Dermis blood vessel endothelial cell (primary cell): ENCODE data around the gene SPIRE1. TPM values are rescaled to one million over a fixed set of nuclear protein-coding genes. Genes with fewer than 3 reads are reported as not detected.
"Not testable (repeated sequence)": the region's sequence is repeated elsewhere in the genome, so short reads cannot be mapped to it uniquely, and the experiment has no call there.

Source experiments
- DNase-seq: peaks from one replicate; pipeline ENCODE4 v3.0.0; 2010
- total RNA-seq: library from RNA; depleted of rRNA; stranded (reverse); fragments of >200 nt; gene quantifications from 2 replicates; pipeline ENCODE4 v1.2.3, GENCODE V29; 2014

The SPIRE1 gene
- total RNA-seq, 1 donor from 2014 or later, result 25.5 TPM

GRCh38 chr18:12551943-12552878 lies 105.7 kb downstream of the SPIRE1 start:
- peak; percentile 9 for DNase-seq

GRCh38 chr18:12551466-12551865 lies 106.4 kb downstream of the SPIRE1 start:
- DNase-seq, result not testable (repeated sequence)

GRCh38 chr18:12543697-12544096 lies 114.2 kb downstream of the SPIRE1 start:
- DNase-seq, result no peak

- DNase-seq, result no peak
Observed at GRCh38 chr18:12540751-12541150, 117.2 kb downstream of the SPIRE1 start.

- peak; percentile 16 for DNase-seq
Observed at GRCh38 chr18:12539158-12539557, 118.7 kb downstream of the SPIRE1 start.

- no peak for DNase-seq
Observed at GRCh38 chr18:12534820-12535219, 123.1 kb downstream of the SPIRE1 start.

- DNase-seq, result no peak
Observed at GRCh38 chr18:12532661-12533060, 125.2 kb downstream of the SPIRE1 start.

- no peak for DNase-seq
Observed at GRCh38 chr18:12531749-12532148, 126.2 kb downstream of the SPIRE1 start.

GRCh38 chr18:12520442-12520992 lies 137.4 kb downstream of the SPIRE1 start:
- no peak for DNase-seq

GRCh38 chr18:12518832-12519531 lies 138.9 kb downstream of the SPIRE1 start:
- no peak for DNase-seq

- no peak for DNase-seq
Observed at GRCh38 chr18:12518326-12518725, 139.6 kb downstream of the SPIRE1 start.

GRCh38 chr18:12517142-12517825 lies 140.6 kb downstream of the SPIRE1 start:
- DNase-seq, result no peak

GRCh38 chr18:12516049-12516630 lies 141.8 kb downstream of the SPIRE1 start:
- DNase-seq, result peak; percentile 54

- peak; percentile 44 for DNase-seq
Observed at GRCh38 chr18:12515550-12515949, 142.4 kb downstream of the SPIRE1 start.

GRCh38 chr18:12507007-12507406 lies 150.9 kb downstream of the SPIRE1 start:
- DNase-seq, result no peak

- no peak for DNase-seq
Observed at GRCh38 chr18:12500986-12501385, 156.9 kb downstream of the SPIRE1 start.

- no peak for DNase-seq
Observed at GRCh38 chr18:12497839-12498238, 160.1 kb downstream of the SPIRE1 start.

GRCh38 chr18:12497296-12497695 lies 160.6 kb downstream of the SPIRE1 start:
- no peak for DNase-seq

- no peak for DNase-seq
Observed at GRCh38 chr18:12492907-12493306, 165.0 kb downstream of the SPIRE1 start.

- no peak for DNase-seq
Observed at GRCh38 chr18:12491611-12492435, 166.1 kb downstream of the SPIRE1 start.

- DNase-seq, result no peak
Observed at GRCh38 chr18:12485479-12486105, 172.3 kb downstream of the SPIRE1 start.
